SKM-1 (cell line): ENCODE results near the gene UNC5B.

Experiments
- DNase-seq: peaks from one replicate; lab custom pipeline; 2025; ENCODE audit not compliant: unreplicated experiment; lab: John Stamatoyannopoulos, UW

The UNC5B gene

GRCh38 chr10:71314694-71315225 lies 102.4 kb downstream of the UNC5B start:
- no peak for DNase-seq

GRCh38 chr10:71316056-71316785 lies 103.9 kb downstream of the UNC5B start:
- DNase-seq, result peak; percentile 41

- DNase-seq, result no peak
Observed at GRCh38 chr10:71316786-71317160, 104.4 kb downstream of the UNC5B start.

DNA sequence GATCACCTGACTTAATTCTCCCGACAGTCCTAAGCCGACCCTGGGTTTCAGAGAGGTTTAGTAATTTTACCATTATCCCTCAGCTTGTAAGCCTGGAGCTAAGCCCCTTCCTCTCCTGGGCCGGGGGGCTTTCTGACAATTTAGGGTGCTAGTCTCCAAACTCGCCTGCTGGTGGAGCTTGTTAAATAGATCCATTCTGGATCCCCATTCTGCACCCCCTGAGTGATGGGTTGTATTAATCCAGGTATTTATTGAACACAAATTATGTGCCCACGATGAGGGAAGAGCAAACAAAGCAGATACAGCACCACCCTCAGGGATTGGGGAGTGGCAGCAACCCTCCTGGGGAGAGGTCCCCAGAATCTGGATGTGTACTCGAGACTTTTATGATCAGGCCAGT lies 105.4 kb downstream of the UNC5B start:
- DNase-seq, result no peak

DNA sequence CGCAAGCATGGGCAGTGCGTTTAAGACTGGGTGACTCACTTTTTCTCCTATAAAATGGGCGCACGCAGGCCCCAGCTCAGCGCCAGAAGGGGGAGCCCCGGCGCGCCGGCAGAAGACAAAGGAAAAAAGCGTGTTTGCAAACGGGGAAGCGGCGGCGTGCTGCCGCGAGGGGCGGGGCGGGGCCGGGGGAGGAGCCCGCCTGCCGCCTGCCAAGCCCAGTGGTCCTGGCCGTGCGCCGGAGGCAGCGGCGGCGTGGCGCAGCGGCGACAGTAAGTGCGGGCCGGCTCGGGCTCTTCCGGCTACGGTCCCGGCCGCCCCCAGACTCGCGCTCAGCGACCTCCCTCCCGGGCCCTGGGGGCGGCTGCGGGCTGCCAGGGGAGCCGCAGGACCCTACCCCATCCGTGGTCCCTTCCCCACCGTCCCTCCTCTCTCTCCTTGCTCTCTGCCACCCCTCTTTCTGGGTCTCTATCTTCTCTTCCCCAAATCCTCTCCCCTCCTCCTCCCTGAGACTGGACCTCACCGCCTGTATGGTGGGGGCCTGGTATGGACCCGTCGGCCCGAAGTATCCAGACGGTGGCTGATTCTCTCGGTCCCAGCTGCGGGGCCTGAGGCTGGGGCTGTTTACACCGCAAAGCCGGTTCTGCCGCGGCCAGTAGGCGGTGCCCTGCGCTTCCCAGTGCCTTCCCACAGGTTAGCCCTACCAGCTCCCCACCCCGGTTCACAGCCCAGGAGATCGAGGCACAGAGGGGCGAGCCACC lies 106.9 kb downstream of the UNC5B start, which contains the start of gene SLC29A3:
TSS of gene SLC29A3 (plus strand) at position 218 of the 758 bp plus-strand sequence. CDS start at position 269, 51 bp downstream.
- DNase-seq, result peak; percentile 74

DNA sequence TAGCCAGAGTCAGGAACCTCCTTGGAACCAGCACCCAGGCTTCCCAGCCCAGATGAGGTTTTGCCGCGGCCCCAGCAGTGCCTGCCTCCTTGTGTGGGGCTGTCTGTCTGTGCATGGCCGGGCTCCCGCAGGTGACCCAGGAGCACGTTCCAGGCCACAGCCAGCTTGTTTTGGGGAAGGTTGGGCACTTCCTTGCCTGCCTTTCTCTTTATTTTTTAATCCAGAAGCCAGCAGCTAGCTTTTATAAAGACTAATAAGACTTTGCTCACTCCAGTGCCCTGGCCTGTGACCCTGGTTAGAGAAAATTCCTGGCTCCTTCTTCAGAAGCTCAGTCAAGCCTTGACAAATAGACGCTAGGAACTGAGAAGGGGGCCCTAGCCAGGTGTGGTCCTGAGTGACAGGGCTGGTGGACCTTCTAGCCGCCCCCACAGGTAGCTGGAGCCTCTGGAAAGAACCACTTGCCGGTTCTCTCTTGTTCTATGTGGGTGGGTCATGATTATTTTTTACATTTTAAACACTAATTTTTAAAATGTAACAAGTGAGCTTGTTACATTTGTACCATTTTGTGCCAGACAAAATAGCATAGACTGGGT lies 107.5 kb downstream of the UNC5B start:
- DNase-seq, result no peak

DNA sequence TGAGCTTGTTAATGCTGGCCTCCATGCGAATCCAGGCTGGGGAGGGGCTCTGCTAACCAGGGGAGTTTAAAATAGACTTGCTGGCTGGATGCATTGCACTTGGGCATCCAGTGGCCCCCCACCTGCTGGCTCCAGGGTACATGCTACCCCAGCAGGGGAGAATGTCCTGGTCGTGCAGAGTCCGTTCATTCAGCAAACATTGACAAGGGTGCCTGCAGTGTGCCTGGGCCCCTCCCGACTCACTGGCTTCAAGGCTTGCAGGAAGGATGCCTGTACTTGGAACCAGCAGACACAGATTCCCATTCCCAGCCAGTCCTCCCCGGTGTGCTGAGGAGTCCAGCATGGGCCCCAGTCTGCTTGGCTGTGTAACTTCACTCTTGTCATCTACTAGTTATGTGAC lies 108.2 kb downstream of the UNC5B start:
- no peak for DNase-seq

DNA sequence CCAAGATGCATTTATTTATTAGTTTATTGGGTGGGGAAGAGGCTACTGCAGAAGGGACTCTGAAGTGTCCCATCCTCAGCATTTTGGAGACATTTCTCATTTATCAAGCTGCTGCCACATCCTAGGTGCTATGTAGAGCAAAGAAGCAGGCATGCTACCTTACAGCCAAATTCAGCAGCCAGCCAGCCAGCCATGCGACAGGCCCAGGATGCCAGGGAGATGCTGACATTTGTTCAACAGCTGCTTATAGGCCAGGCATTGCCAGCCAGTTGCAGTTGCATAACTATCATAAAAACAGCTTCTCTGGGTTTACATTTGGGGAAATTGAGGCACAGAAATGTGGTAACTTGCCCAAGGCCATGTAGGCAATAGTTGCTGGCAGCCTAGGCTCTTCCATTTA lies 109.0 kb downstream of the UNC5B start:
- DNase-seq, result no peak

GRCh38 chr10:71323407-71323806 lies 111.0 kb downstream of the UNC5B start:
- peak; percentile 68 for DNase-seq

GRCh38 chr10:71324743-71325142 lies 112.4 kb downstream of the UNC5B start:
- no peak for DNase-seq

- DNase-seq, result no peak
Observed at GRCh38 chr10:71325267-71325666, 112.9 kb downstream of the UNC5B start.

DNA sequence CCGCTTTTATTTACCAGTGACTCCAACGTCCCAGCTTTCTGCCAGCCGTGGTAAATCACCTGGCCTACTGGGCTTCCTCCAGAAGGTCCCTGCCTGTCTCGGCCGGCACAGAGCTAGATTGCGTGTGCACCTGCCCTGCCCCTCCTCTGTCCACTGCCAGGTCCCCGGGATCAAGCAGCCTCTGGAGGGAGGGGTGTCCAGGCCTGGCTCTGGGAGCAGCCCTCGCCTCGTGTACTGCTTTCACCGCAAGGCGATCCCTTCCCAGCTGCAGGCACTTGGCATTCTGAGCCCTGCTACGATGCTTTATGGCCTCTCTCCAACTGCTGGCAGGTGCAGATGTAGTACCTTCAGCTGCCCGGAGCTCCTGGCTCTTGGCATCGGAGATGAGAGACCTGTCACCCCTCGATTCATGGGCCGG lies 114.1 kb downstream of the UNC5B start:
- no peak for DNase-seq

DNA sequence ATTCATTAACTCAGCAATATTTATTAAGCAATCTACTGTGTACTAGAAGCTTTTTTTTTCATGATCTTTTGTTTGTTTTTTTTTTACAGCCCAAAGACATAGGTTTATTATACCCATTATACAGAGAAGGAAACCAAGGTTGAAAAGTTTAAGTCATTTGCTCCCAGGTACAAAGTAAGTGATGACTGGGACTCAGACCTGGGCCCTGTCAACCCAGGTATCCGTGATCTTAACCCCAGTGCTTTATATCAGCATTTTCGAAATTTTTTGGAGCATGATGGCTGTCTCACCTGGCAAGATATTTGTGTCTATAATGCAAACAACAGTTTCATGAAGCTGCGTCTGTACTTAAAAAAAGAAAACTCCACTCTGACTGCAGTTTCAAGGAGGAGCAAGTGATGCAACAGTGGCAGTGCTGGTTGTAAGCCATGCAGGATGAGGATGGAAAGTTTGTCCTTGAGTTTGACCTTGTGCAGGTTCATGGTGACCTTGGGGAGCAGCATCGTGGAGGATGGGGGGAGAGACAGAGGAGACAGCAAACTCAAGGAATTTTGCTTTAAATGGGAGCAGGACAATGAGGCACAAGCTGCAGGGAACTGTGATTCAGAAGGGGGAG lies 118.5 kb downstream of the UNC5B start:
- no peak for DNase-seq

- DNase-seq, result no peak
Observed at GRCh38 chr10:71331736-71332135, 119.4 kb downstream of the UNC5B start.

- no peak for DNase-seq
Observed at GRCh38 chr10:71332466-71332865, 120.1 kb downstream of the UNC5B start.

DNA sequence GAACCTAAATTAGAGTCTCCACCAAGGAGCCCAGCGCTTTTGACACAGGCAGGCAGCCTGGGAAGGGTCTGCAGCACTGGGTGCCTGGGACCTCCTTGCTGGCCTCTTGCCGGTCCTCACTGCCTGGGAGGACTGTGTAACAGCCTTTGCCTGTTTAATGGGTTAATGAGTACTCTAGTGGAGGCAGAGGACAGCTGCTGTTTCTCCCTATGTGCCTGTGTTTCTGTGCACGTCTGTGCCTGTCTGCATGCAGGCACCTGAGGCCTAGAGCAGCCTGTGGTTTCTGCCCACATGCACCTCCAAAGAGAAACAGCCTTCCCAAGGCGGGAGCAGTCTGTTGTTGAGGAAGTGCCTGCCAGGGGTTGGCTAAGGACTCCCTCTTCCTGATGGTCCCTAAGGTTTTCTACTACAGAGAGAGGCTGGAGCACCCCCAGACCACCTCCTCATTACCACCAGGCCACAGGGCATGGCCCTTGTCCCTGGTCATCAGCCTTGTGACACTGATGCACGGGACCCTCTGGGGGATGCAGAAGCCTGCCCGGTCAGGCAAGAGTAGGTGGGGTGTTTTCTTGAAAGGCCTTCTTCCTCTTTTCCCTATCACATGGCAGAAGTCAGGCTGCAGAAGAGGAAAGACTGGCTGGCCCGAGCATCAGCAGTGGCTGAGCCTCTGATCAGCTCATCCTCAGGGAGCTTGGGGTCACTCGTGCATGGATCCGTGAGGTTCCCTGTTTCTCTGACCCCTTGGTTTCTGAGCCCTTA lies 120.9 kb downstream of the UNC5B start:
- DNase-seq, result peak; percentile 52

DNA sequence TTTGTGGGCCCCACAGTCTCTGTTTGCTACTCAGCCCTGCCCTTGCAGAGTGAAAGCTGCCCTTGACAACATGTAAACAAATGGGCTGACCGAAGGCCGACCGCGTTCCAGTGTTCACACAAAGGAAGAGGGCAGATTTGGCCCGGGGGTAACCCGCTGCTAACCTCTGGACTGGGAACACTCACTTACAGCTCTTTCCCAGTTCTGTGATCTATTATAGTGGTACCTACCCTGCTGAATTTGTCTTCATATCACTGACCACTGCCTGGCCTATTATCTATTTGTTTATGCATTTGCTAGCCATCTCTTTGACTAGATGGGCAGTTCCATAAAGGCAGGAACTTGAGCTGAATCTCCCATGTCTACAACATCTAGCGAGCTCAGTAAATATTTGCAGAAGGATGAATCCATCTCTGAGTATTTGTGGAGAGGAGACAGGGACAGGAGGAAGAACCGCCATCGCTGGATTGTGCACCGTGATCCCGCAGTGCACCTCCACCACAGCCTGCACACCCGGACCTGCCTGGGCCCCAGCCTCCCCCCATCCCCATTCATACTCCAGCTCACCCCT lies 121.9 kb downstream of the UNC5B start:
- no peak for DNase-seq

DNA sequence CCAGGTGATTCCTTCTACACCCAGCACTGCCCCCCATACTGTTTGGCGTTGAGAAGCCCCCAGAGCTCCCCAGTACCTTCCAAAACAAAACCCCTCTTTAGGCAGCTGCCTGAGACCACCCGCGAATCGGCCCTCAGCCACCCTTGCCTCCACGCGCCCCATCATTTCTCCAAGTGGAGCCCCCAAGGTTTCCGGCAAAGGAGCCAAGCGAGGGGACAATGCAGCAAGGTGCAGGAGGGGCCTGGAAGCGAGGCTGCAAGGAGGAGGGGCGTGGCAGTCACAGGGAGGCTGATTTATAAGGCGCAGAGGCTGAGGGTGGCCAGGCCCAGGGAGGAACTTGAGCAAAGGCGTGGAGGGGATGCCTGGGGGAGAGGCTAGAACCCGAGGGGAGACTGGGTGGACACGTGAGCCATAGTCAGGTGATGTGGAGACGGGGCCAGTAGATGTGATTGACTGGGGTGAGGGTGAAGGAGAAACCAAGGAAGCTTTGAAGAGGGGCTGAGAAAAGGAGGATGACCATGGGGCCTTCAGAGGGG lies 122.9 kb downstream of the UNC5B start:
- no peak for DNase-seq

- DNase-seq, result no peak
Observed at GRCh38 chr10:71336632-71337031, 124.3 kb downstream of the UNC5B start.

GRCh38 chr10:71337219-71337701 lies 124.9 kb downstream of the UNC5B start:
- no peak for DNase-seq
